ENCODE data around the gene KRT14.

DNA sequence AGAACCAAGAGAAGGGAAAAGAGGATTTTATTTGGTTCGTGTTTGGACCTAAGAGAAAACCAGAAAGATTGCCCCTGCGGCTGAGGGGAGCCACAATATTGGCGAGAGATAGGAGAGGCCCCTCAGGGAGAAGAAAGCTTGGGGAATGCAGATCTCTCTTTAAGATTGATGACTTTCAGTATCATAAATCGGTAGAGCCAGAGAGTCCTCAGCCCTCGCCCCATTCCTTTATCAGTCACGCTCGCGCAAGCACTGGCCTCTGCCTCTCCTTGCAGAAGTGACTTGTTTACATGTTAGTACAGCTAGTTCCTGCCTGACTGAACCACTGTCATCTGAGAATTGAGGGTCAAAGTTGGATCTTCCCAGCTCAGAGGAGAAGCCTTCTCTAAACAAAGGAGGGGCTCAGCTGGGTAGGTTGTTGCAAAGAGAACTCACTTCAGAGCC, 37.1 kb downstream of the KRT14 start:
- TF ChIP-seq, protein P1, sequence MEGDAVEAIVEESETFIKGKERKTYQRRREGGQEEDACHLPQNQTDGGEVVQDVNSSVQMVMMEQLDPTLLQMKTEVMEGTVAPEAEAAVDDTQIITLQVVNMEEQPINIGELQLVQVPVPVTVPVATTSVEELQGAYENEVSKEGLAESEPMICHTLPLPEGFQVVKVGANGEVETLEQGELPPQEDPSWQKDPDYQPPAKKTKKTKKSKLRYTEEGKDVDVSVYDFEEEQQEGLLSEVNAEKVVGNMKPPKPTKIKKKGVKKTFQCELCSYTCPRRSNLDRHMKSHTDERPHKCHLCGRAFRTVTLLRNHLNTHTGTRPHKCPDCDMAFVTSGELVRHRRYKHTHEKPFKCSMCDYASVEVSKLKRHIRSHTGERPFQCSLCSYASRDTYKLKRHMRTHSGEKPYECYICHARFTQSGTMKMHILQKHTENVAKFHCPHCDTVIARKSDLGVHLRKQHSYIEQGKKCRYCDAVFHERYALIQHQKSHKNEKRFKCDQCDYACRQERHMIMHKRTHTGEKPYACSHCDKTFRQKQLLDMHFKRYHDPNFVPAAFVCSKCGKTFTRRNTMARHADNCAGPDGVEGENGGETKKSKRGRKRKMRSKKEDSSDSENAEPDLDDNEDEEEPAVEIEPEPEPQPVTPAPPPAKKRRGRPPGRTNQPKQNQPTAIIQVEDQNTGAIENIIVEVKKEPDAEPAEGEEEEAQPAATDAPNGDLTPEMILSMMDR (IDR thresholded peaks at IDR 0.05), result no peak
- no peak for TF ChIP-seq POLR2A (IDR thresholded peaks at IDR 0.05)

All from esophagus squamous epithelium (tissue), 4 donors.